ENCODE results near the gene MED15. TPM values are rescaled to one million over a fixed set of nuclear protein-coding genes. Genes with fewer than 3 reads are reported as not detected.
A peak's percentile ranks its signal among the peaks of the same experiment; 100 is the strongest.
"Not testable (repeated sequence)": the region's sequence is repeated elsewhere in the genome, so short reads cannot be mapped to it uniquely, and the experiment has no call there.

Gene MED15
- polyA plus RNA-seq (ENCODE audit: insufficient read length in 12 of 12) = 10 to 100 TPM in 11 of 12 donors, not detected in 1; 27.4 to 91.0 (median 35.9) TPM
- long read RNA-seq, donor 1, partial matches to known transcripts = 38 of 42 reads
- long read RNA-seq, donor 1, other reads (novel, unspliced or antisense) = 0 of 42 reads
- long read RNA-seq, donor 2, partial matches to known transcripts = 19 of 22 reads
- long read RNA-seq, donor 2, other reads (novel, unspliced or antisense) = 0 of 22 reads
- long read RNA-seq, donor 3, partial matches to known transcripts = 28 of 34 reads
- long read RNA-seq, donor 3, other reads (novel, unspliced or antisense) = 0 of 34 reads
- long read RNA-seq, donor 4, partial matches to known transcripts = 21 of 22 reads
- long read RNA-seq, donor 4, other reads (novel, unspliced or antisense) = 0 of 22 reads
- long read RNA-seq, donor 5, partial matches to known transcripts = 49 of 56 reads
- long read RNA-seq, donor 5, other reads (novel, unspliced or antisense) = 0 of 56 reads
- long read RNA-seq, donor 6, partial matches to known transcripts = 6 of 8 reads
- long read RNA-seq, donor 6, other reads (novel, unspliced or antisense) = 0 of 8 reads
- long read RNA-seq, donor 7, partial matches to known transcripts = 14 of 16 reads
- long read RNA-seq, donor 7, other reads (novel, unspliced or antisense) = 0 of 16 reads
- long read RNA-seq, donor 8, partial matches to known transcripts = 54 of 58 reads
- long read RNA-seq, donor 8, other reads (novel, unspliced or antisense) = 0 of 58 reads
- long read RNA-seq, donor 9, partial matches to known transcripts = 21 of 24 reads
- long read RNA-seq, donor 9, other reads (novel, unspliced or antisense) = 0 of 24 reads
- long read RNA-seq, donor 10, partial matches to known transcripts = 53 of 56 reads
- long read RNA-seq, donor 10, other reads (novel, unspliced or antisense) = 0 of 56 reads
- long read RNA-seq, donor 11, partial matches to known transcripts = 29 of 35 reads
- long read RNA-seq, donor 11, other reads (novel, unspliced or antisense) = 0 of 35 reads

- DNase-seq = peak; percentile 90
These were observed at the start of gene MED15 for GRCh38 chr22:20507253-20508066. Gene MED15 (plus strand): TSS chr22:20507610. CDS start chr22:20507679, 69 bp downstream.

GRCh38 chr22:20458530-20459151 lies 48.8 kb upstream of the MED15 start:
- DNase-seq = no peak

GRCh38 chr22:20459152-20459542 lies 48.3 kb upstream of the MED15 start:
- no peak for DNase-seq

- DNase-seq = no peak
These were observed 47.5 kb upstream of the MED15 start for GRCh38 chr22:20459862-20460261.

GRCh38 chr22:20463324-20464095 lies 43.9 kb upstream of the MED15 start:
- DNase-seq = no peak

GRCh38 chr22:20464096-20464614 lies 43.3 kb upstream of the MED15 start:
- DNase-seq = no peak

- DNase-seq = no peak
These were observed 42.3 kb upstream of the MED15 start for GRCh38 chr22:20464912-20465758.

GRCh38 chr22:20465759-20466077 lies 41.7 kb upstream of the MED15 start:
- DNase-seq = no peak

GRCh38 chr22:20466659-20467379 lies 40.6 kb upstream of the MED15 start:
- DNase-seq = no peak

- DNase-seq = no peak
These were observed 38.1 kb upstream of the MED15 start for GRCh38 chr22:20469110-20469868.

- DNase-seq = not testable (repeated sequence)
These were observed 36.9 kb upstream of the MED15 start for GRCh38 chr22:20470525-20470924.

- no peak for DNase-seq
These were observed 36.1 kb upstream of the MED15 start for GRCh38 chr22:20471126-20471833.

- no peak for DNase-seq
These were observed 34.6 kb upstream of the MED15 start for GRCh38 chr22:20472629-20473442.

- no peak for DNase-seq
These were observed 32.3 kb upstream of the MED15 start for GRCh38 chr22:20475115-20475436.

- DNase-seq = not testable (repeated sequence)
These were observed 31.8 kb upstream of the MED15 start for GRCh38 chr22:20475569-20475968.

GRCh38 chr22:20478059-20478458 lies 29.4 kb upstream of the MED15 start:
- DNase-seq = not testable (repeated sequence)
